ENCODE measurements around the gene WNT8B. TPM values are rescaled to one million over a fixed set of nuclear protein-coding genes. Genes with fewer than 3 reads are reported as not detected.

Gene WNT8B
- total and polyA plus RNA-seq, 3 donors from 2014 or later, result 0.20 to 0.37 TPM; not detected in 1

DNA sequence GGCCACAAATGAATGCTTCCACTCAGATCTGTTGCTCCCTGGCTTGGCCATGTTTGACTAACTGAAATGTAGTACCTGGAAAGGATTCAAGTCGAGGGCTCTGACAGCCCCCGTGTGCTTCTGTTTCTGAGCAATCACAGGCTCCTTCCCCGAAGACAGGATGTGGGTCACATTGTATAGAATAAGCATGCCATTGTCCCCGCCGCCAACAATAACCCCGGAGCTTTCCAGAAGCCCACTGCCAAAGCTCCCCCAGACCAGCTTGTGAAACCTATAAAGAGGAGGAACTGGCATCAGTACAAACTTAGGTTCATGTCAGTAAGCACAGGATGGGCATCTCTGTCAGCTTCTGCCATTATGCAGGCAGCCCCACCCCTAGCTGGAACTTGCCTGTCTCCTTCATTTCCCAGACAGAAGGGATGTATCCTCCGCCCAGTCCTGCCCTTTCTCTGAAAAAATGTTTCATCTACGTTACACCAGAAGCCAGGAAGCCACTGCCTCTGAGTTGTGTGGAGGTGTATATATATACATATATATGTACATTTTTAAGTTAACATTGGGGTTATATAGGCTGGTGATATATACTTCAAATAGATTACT is 46.5 kb downstream of the WNT8B start:
- DNase-seq, result no peak
- intact Hi-C loops (cut with DNase I; ENCODE audit: low total_unique reads), result no loop called here
- Histone ChIP-seq H3K27ac (no peak overlapping the region), H3K36me3 (ENCODE audit: low read depth, missing control alignments) (no peaks in the 10 kb centered on the region), H3K9me3 (no peaks in the 10 kb centered on the region), H3K4me3 (no peak overlapping the region), H3K27me3 (no peaks in the 10 kb centered on the region), H3K4me1 (no peaks in the 10 kb centered on the region)
- TF ChIP-seq POLR2A (IDR thresholded peaks at IDR 0.05), result no peak
- TF ChIP-seq, protein P1, sequence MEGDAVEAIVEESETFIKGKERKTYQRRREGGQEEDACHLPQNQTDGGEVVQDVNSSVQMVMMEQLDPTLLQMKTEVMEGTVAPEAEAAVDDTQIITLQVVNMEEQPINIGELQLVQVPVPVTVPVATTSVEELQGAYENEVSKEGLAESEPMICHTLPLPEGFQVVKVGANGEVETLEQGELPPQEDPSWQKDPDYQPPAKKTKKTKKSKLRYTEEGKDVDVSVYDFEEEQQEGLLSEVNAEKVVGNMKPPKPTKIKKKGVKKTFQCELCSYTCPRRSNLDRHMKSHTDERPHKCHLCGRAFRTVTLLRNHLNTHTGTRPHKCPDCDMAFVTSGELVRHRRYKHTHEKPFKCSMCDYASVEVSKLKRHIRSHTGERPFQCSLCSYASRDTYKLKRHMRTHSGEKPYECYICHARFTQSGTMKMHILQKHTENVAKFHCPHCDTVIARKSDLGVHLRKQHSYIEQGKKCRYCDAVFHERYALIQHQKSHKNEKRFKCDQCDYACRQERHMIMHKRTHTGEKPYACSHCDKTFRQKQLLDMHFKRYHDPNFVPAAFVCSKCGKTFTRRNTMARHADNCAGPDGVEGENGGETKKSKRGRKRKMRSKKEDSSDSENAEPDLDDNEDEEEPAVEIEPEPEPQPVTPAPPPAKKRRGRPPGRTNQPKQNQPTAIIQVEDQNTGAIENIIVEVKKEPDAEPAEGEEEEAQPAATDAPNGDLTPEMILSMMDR (IDR thresholded peaks at IDR 0.05), result no peak
- WGBS, 2 donors, result 87 to 89% methylated on average over 7 to 8 of the region's 8 CpGs

DNA sequence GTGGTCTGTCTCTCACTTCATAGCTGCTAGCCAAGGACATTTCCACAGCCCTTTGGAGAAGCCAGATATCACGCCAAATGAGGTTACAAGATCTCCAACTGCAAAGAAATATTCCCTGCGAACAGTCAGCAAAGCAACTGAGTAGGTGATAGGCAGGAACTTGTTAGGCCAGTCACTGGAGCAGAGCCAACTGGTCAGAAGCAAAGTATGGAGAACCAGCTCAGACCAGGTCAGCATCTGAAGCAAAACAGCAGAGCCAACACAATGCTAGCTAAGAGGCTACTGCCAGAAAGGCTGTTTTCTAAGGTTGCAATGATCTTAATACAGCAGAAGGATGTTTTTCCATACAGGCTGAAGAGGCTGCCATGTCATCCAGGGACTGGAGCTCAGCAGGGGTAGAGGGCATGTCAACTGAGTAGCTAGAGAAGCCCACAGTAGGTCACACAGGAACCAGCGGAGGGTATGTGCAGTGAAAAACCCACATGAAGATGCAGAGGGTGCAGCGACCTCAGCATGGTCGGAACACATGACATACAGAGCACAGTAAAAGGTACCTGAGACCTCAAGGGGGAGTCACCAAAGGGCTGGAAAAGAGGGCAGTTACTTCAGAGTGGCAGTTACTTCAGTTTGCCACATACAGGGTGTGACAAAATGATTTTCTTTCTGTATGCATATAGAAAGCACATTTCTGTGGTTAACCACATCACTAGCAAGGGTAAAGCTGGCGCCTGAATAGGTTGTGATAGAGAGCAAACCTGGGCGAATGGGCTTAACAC is 47.9 kb downstream of the WNT8B start:
- no peaks in the 10 kb centered on the region for H3K27me3 ChIP-seq
- 92 to 96% methylated on average over 7 of the region's 7 CpGs for WGBS, 2 donors
- DNase-seq, result no peak
- no peaks in the 10 kb centered on the region for H3K36me3 ChIP-seq (ENCODE audit: low read depth, missing control alignments)
- H3K27ac ChIP-seq, result no peak overlapping the region
- no peaks in the 10 kb centered on the region for H3K9me3 ChIP-seq
- no peaks in the 10 kb centered on the region for H3K4me1 ChIP-seq
- H3K4me3 ChIP-seq, result no peak overlapping the region
- intact Hi-C loops (cut with DNase I; ENCODE audit: low total_unique reads), result no loop called here
- TF ChIP-seq, protein P1 (IDR thresholded peaks at IDR 0.05), result no peak
- TF ChIP-seq POLR2A (IDR thresholded peaks at IDR 0.05), result no peak

DNA sequence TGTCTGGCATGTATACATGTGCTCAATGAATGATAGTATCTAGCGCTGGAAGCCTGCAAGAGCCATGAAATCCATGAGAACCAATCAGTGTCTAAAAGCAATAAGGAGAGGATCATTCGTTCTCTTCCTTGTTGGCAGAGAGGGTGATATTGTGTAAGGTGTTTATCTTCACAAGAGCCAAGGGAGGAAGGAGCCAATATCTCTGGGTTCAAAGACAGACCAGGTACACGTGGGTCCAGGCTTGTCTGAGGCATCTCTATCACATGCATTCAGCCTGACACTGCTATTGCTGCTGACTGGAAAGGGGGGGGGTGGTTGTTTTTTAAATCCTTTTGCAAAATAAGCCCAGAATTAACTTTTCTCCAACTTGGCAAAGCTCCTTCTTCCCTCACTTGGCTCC is 52.8 kb downstream of the WNT8B start:
- WGBS, 2 donors, result 89 to 92% methylated on average over 3 of the region's 3 CpGs

GRCh38 chr10:100516847-100517246 is 54.0 kb downstream of the WNT8B start:
- TF ChIP-seq POLR2A (IDR thresholded peaks at IDR 0.05), result no peak
- TF ChIP-seq, protein P1 (IDR thresholded peaks at IDR 0.05), result no peak
- Histone ChIP-seq H3K9me3 (no peaks in the 10 kb centered on the region), H3K27ac (no peak overlapping the region), H3K4me3 (no peak overlapping the region), H3K36me3 (ENCODE audit: low read depth, missing control alignments) (no peaks in the 10 kb centered on the region), H3K27me3 (no peaks in the 10 kb centered on the region), H3K4me1 (peaks cover 12% of the 10 kb centered on the region)
- DNase-seq, result no peak
- intact Hi-C loops (cut with DNase I; ENCODE audit: low total_unique reads), result no loop called here
- WGBS, 2 donors, result 93 to 96% methylated on average over 2 of the region's 2 CpGs

More for the DNA sequence above, 52.8 kb downstream of the WNT8B start:
- Histone ChIP-seq H3K4me1 (peaks cover 12% of the 10 kb centered on the region), H3K4me3 (no peak overlapping the region), H3K27me3 (no peaks in the 10 kb centered on the region), H3K9me3 (no peaks in the 10 kb centered on the region), H3K27ac (no peak overlapping the region), H3K36me3 (ENCODE audit: low read depth, missing control alignments) (no peaks in the 10 kb centered on the region)
- intact Hi-C loops (cut with DNase I; ENCODE audit: low total_unique reads), result no loop called here
- DNase-seq, result no peak
- TF ChIP-seq, protein P1 (IDR thresholded peaks at IDR 0.05), result no peak
- TF ChIP-seq POLR2A (IDR thresholded peaks at IDR 0.05), result no peak

Measured in testis (tissue), 3 donors.